ENCODE data around the gene CHD6. TPM values are rescaled to one million over a fixed set of nuclear protein-coding genes. Genes with fewer than 3 reads are reported as not detected.

CHD6 gene
- total RNA-seq, 5 donors from 2014 or later (not counting 1 experiment from before 2014, with no cell fraction given), result 68.4 to 105 (median 74.9) TPM

DNA sequence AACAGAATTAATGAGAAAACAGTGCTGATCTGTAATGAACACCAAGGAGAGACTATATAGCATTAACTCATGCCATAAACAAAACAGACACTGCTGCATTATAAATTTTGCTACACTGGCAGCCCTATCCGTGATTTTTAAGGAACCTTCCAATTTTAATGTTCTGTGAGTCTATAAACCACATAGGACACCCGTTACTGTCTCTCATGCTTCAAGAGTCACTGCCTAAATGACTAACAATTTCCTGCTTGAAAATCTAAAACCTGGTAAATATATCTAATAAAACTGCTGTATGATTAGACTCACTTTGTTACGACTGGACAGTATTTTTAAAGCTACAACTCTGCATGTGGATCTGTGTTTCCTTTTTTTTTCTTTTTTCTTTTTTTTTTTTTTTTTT, 8.7 kb downstream of the CHD6 start:
- Mint-ChIP-seq H3K36me3 (peaks cover 14% of the 10 kb centered on the region), H3K27me3 (no peaks in the 10 kb centered on the region), H3K4me1 (peaks cover 69 to 75% (median 70%) of the 10 kb centered on the region in 3 donors), H3K9me3 (no peaks in the 10 kb centered on the region), H3K4me3 (peak overlapping the region in 1 of 3 donors; percentile 5), H3K27ac (no peak overlapping the region)
- WGBS (ENCODE audit: insufficient coverage), result no CpG with 5 or more reads among the region's 3 CpGs
- H3K9me3 ChIP-seq, result no peaks in the 10 kb centered on the region
- peaks cover 0 to 4% of the 10 kb centered on the region in 2 experiments for H3K4me1 ChIP-seq (ENCODE audit: control insufficient read depth in 1 of 2, extremely low read depth in 1 of 2, insufficient read depth in 2 of 2, low read length in 2 of 2)
- no peaks in the 10 kb centered on the region for H3K36me3 ChIP-seq (ENCODE audit: control insufficient read depth in 2 of 2, extremely low read depth in 1 of 2, insufficient read depth in 1 of 2, low read length in 1 of 2)
- CTCF ChIA-PET, result no interaction called here
- DNase-seq (no peak), ATAC-seq (replicated peaks in 1 of 4) (no peak)
- H3K4me3 ChIP-seq (ENCODE audit: control insufficient read depth in 1 of 2, extremely low read depth in 1 of 2, low read length in 1 of 2), result no peak overlapping the region
- POLR2A ChIA-PET, result no interaction called here
- no peaks in the 10 kb centered on the region for H3K27me3 ChIP-seq (replicated peaks in 1 of 2; ENCODE audit: control insufficient read depth in 2 of 2, extremely low read depth in 1 of 2, insufficient read depth in 2 of 2, low read length in 1 of 2)
- no peak overlapping the region for H3K27ac ChIP-seq (ENCODE audit: low read length)

DNA sequence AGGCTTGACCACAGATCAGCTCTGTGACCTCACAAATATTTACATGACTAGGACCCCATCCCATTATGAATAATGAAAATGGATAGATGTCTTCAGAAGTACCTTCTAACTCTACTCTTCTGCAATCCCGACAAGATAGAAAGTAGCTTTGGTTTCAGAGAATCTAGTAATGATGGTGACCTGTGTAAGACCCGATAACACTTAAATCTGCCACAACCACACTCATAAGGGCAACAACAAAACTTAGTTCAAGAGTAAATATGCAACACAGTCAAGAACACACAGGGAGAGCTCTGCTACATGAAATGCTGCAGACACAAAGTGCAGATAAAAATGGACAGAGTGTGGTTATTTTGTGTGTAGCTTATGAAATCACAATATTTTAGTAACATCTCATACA, 9.6 kb downstream of the CHD6 start:
- peaks cover 69 to 74% (median 71%) of the 10 kb centered on the region in 3 donors for H3K4me1 Mint-ChIP-seq
- ChIA-PET POLR2A (no interaction called here), CTCF (interaction anchor here in 1 of 2 donors (1.3 kb wide), 1 partner anchor 10 kb away, joined by 3 read pairs; the partner anchor contains the start of gene CHD6)
- no peak overlapping the region for H3K27ac Mint-ChIP-seq
- H3K9me3 ChIP-seq, result no peaks in the 10 kb centered on the region
- peaks cover 0 to 4% of the 10 kb centered on the region in 2 experiments for H3K4me1 ChIP-seq (ENCODE audit: control insufficient read depth in 1 of 2, extremely low read depth in 1 of 2, insufficient read depth in 2 of 2, low read length in 2 of 2)
- no peaks in the 10 kb centered on the region for H3K36me3 ChIP-seq (ENCODE audit: control insufficient read depth in 2 of 2, extremely low read depth in 1 of 2, insufficient read depth in 1 of 2, low read length in 1 of 2)
- H3K27ac ChIP-seq (ENCODE audit: low read length), result no peak overlapping the region
- WGBS (ENCODE audit: insufficient coverage), result no CpG with 5 or more reads among the region's 2 CpGs
- ATAC-seq (replicated peaks in 1 of 4) (no peak), DNase-seq (no peak)
- H3K27me3 Mint-ChIP-seq, result no peaks in the 10 kb centered on the region
- H3K36me3 Mint-ChIP-seq, result peaks cover 14% of the 10 kb centered on the region
- no peaks in the 10 kb centered on the region for H3K9me3 Mint-ChIP-seq
- H3K27me3 ChIP-seq (replicated peaks in 1 of 2; ENCODE audit: control insufficient read depth in 2 of 2, extremely low read depth in 1 of 2, insufficient read depth in 2 of 2, low read length in 1 of 2), result no peaks in the 10 kb centered on the region
- no peak overlapping the region for H3K4me3 Mint-ChIP-seq
- H3K4me3 ChIP-seq (ENCODE audit: control insufficient read depth in 1 of 2, extremely low read depth in 1 of 2, low read length in 1 of 2), result no peak overlapping the region

- Mint-ChIP-seq H3K4me1 (peaks cover 62 to 67% (median 64%) of the 10 kb centered on the region in 3 donors), H3K9me3 (no peaks in the 10 kb centered on the region), H3K4me3 (no peak overlapping the region), H3K27me3 (no peaks in the 10 kb centered on the region), H3K27ac (no peak overlapping the region), H3K36me3 (peaks cover 14% of the 10 kb centered on the region)
- H3K4me3 ChIP-seq (ENCODE audit: control insufficient read depth in 1 of 2, extremely low read depth in 1 of 2, low read length in 1 of 2), result no peak overlapping the region
- peaks cover 0 to 4% of the 10 kb centered on the region in 2 experiments for H3K4me1 ChIP-seq (ENCODE audit: control insufficient read depth in 1 of 2, extremely low read depth in 1 of 2, insufficient read depth in 2 of 2, low read length in 2 of 2)
- H3K27me3 ChIP-seq (replicated peaks in 1 of 2; ENCODE audit: control insufficient read depth in 2 of 2, extremely low read depth in 1 of 2, insufficient read depth in 2 of 2, low read length in 1 of 2), result no peaks in the 10 kb centered on the region
- ChIA-PET POLR2A (no interaction called here), CTCF (interaction anchor here in 1 of 2 donors (1.3 kb wide), 1 partner anchor 11 kb away, joined by 3 read pairs; the partner anchor contains the start of gene CHD6)
- ATAC-seq (replicated peaks in 1 of 4) (no peak), DNase-seq (no peak)
- no peaks in the 10 kb centered on the region for H3K9me3 ChIP-seq
- no peak overlapping the region for H3K27ac ChIP-seq (ENCODE audit: low read length)
- no CpG with 5 or more reads among the region's 1 CpG for WGBS (ENCODE audit: insufficient coverage)
- no peaks in the 10 kb centered on the region for H3K36me3 ChIP-seq (ENCODE audit: control insufficient read depth in 2 of 2, extremely low read depth in 1 of 2, insufficient read depth in 1 of 2, low read length in 1 of 2)
These were observed 10.4 kb downstream of the CHD6 start for GRCh38 chr20:41607791-41608190.

DNA sequence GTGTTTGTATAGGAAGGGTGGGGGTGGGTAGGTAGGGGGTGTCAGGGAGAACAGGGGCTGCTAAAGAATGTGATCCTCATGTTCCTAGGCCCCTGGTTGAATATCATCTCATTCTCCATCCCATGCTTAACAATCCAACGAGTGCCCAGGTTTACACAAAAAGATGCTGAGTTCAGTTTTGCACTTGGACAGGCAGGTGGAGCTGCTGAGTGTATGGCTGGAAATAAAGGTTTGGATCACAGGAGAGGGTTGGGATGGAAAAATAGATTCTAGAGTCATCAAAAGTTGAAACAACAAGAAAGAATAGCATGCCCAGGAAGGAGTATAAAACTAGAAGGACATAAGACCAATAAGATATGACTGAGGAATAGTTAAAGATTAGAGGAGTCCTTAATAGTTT, 14.2 kb downstream of the CHD6 start:
- Mint-ChIP-seq H3K9me3 (peaks cover 22 to 26% (median 26%) of the 10 kb centered on the region in 3 donors), H3K36me3 (peaks cover 38% of the 10 kb centered on the region), H3K27ac (no peak overlapping the region), H3K4me1 (peaks cover 43 to 51% (median 45%) of the 10 kb centered on the region in 3 donors), H3K27me3 (no peaks in the 10 kb centered on the region), H3K4me3 (no peak overlapping the region)
- H3K36me3 ChIP-seq (ENCODE audit: control insufficient read depth in 2 of 2, extremely low read depth in 1 of 2, insufficient read depth in 1 of 2, low read length in 1 of 2), result no peaks in the 10 kb centered on the region
- ChIA-PET POLR2A (no interaction called here), CTCF (no interaction called here)
- H3K9me3 ChIP-seq, result peaks cover 5% of the 10 kb centered on the region
- no peak overlapping the region for H3K27ac ChIP-seq (ENCODE audit: low read length)
- H3K4me3 ChIP-seq (ENCODE audit: control insufficient read depth in 1 of 2, extremely low read depth in 1 of 2, low read length in 1 of 2), result no peak overlapping the region
- no peak for DNase-seq
- H3K27me3 ChIP-seq (replicated peaks in 1 of 2; ENCODE audit: control insufficient read depth in 2 of 2, extremely low read depth in 1 of 2, insufficient read depth in 2 of 2, low read length in 1 of 2), result no peaks in the 10 kb centered on the region
- no peak for ATAC-seq (replicated peaks in 1 of 4)
- H3K4me1 ChIP-seq (ENCODE audit: control insufficient read depth in 1 of 2, extremely low read depth in 1 of 2, insufficient read depth in 2 of 2, low read length in 2 of 2), result no peaks in the 10 kb centered on the region
- no CpG with 5 or more reads among the region's 1 CpG for WGBS (ENCODE audit: insufficient coverage)

DNA sequence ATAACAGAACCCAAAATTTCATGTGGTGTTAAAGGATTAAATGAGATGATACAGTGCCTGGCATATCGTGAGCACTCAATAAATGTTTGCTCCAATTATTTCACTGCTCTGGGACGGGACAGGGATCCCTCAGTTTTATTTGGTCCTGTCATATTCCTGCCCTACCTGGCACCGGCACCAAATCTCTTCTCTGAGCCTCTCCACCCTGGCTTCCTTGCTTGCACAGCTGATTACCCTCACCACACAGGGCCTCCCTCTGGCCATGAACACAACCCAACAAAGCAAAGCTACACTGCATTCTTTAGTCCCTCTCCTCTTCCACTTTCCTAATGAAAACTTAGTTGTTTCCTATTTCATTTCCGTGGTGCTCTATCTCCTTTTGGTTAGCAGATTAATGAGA, 16.4 kb downstream of the CHD6 start:
- H3K27ac Mint-ChIP-seq, result no peak overlapping the region
- H3K36me3 Mint-ChIP-seq, result peaks cover 39% of the 10 kb centered on the region
- H3K27me3 Mint-ChIP-seq, result no peaks in the 10 kb centered on the region
- ATAC-seq (replicated peaks in 1 of 4) (no peak), DNase-seq (no peak)
- H3K4me1 Mint-ChIP-seq, result peaks cover 28 to 35% (median 31%) of the 10 kb centered on the region in 3 donors
- no peak overlapping the region for H3K4me3 Mint-ChIP-seq
- CTCF ChIA-PET, result no interaction called here
- POLR2A ChIA-PET, result no interaction called here
- H3K27ac ChIP-seq (ENCODE audit: low read length), result no peak overlapping the region
- H3K4me1 ChIP-seq (ENCODE audit: control insufficient read depth in 1 of 2, extremely low read depth in 1 of 2, insufficient read depth in 2 of 2, low read length in 2 of 2), result no peaks in the 10 kb centered on the region
- no peaks in the 10 kb centered on the region for H3K36me3 ChIP-seq (ENCODE audit: control insufficient read depth in 2 of 2, extremely low read depth in 1 of 2, insufficient read depth in 1 of 2, low read length in 1 of 2)
- H3K9me3 Mint-ChIP-seq, result peaks cover 30 to 46% (median 39%) of the 10 kb centered on the region in 3 donors
- H3K4me3 ChIP-seq (ENCODE audit: control insufficient read depth in 1 of 2, extremely low read depth in 1 of 2, low read length in 1 of 2), result no peak overlapping the region
- H3K27me3 ChIP-seq (replicated peaks in 1 of 2; ENCODE audit: control insufficient read depth in 2 of 2, extremely low read depth in 1 of 2, insufficient read depth in 2 of 2, low read length in 1 of 2), result no peaks in the 10 kb centered on the region
- WGBS (ENCODE audit: insufficient coverage), result 100% methylated on average over 2 of the region's 4 CpGs
- H3K9me3 ChIP-seq, result peaks cover 8% of the 10 kb centered on the region

- Histone ChIP-seq H3K9me3 (peaks cover 8% of the 10 kb centered on the region), H3K27ac (ENCODE audit: low read length) (no peak overlapping the region), H3K4me3 (ENCODE audit: control insufficient read depth in 1 of 2, extremely low read depth in 1 of 2, low read length in 1 of 2) (no peak overlapping the region), H3K36me3 (ENCODE audit: control insufficient read depth in 2 of 2, extremely low read depth in 1 of 2, insufficient read depth in 1 of 2, low read length in 1 of 2) (no peaks in the 10 kb centered on the region), H3K27me3 (replicated peaks in 1 of 2; ENCODE audit: control insufficient read depth in 2 of 2, extremely low read depth in 1 of 2, insufficient read depth in 2 of 2, low read length in 1 of 2) (no peaks in the 10 kb centered on the region), H3K4me1 (ENCODE audit: control insufficient read depth in 1 of 2, extremely low read depth in 1 of 2, insufficient read depth in 2 of 2, low read length in 2 of 2) (no peaks in the 10 kb centered on the region)
- ChIA-PET POLR2A (no interaction called here), CTCF (no interaction called here)
- Mint-ChIP-seq H3K36me3 (peaks cover 44% of the 10 kb centered on the region), H3K27me3 (no peaks in the 10 kb centered on the region), H3K4me1 (peaks cover 28 to 32% (median 29%) of the 10 kb centered on the region in 3 donors), H3K27ac (no peak overlapping the region), H3K4me3 (no peak overlapping the region), H3K9me3 (peaks cover 30 to 50% (median 44%) of the 10 kb centered on the region in 3 donors)
- ATAC-seq (replicated peaks in 1 of 4), result no peak
- DNase-seq, result no peak
- WGBS (ENCODE audit: insufficient coverage), result 100% methylated on average over 1 of the region's 3 CpGs
These were observed 17.1 kb downstream of the CHD6 start for GRCh38 chr20:41600926-41601631.

All from T-cell (primary cell).